HG02571 (cell line): ENCODE measurements around the gene ALDH3B1.

Experiments used
- ATAC-seq: cut with Tn5 transposase; IDR thresholded peaks from one replicate; pipeline ENCODE4 v1.9.1; 2021; ENCODE audit warnings: mild to moderate bottlenecking, moderate library complexity; ENCODE audit not compliant: unreplicated experiment

The ALDH3B1 gene

GRCh38 chr11:68028802-68029545 is 18.8 kb downstream of the ALDH3B1 start:
- no peak for ATAC-seq

- ATAC-seq, result peak; percentile 86
These were observed 20.4 kb downstream of the ALDH3B1 start, which contains the start of gene NDUFS8 for GRCh38 chr11:68030318-68031143. Gene NDUFS8 (plus strand): TSS chr11:68030681. CDS start chr11:68032152, 1,471 bp downstream.

- ATAC-seq, result no peak
These were observed 21.0 kb downstream of the ALDH3B1 start for GRCh38 chr11:68031144-68031464.

- no peak for ATAC-seq
These were observed 21.9 kb downstream of the ALDH3B1 start for GRCh38 chr11:68032003-68032402.

- no peak for ATAC-seq
These were observed 23.0 kb downstream of the ALDH3B1 start for GRCh38 chr11:68032997-68033707.

GRCh38 chr11:68033708-68034045 is 23.6 kb downstream of the ALDH3B1 start:
- ATAC-seq, result no peak

- ATAC-seq, result no peak
These were observed 25.2 kb downstream of the ALDH3B1 start for GRCh38 chr11:68035266-68035876.

GRCh38 chr11:68036141-68036716 is 26.1 kb downstream of the ALDH3B1 start:
- no peak for ATAC-seq

- no peak for ATAC-seq
These were observed 26.7 kb downstream of the ALDH3B1 start for GRCh38 chr11:68036717-68037239.

- no peak for ATAC-seq
These were observed 27.5 kb downstream of the ALDH3B1 start for GRCh38 chr11:68037411-68038225.

- no peak for ATAC-seq
These were observed 28.1 kb downstream of the ALDH3B1 start for GRCh38 chr11:68038226-68038717.

- no peak for ATAC-seq
These were observed 28.8 kb downstream of the ALDH3B1 start, which contains the start of gene TCIRG1 for GRCh38 chr11:68038718-68039525. Gene TCIRG1 (plus strand): TSS chr11:68039025. CDS start chr11:68041272, 2,247 bp downstream.

GRCh38 chr11:68039526-68040086 is 29.5 kb downstream of the ALDH3B1 start:
- ATAC-seq, result no peak

- peak; percentile 49 for ATAC-seq
These were observed 30.2 kb downstream of the ALDH3B1 start for GRCh38 chr11:68040101-68040956.

- ATAC-seq, result no peak
These were observed 30.9 kb downstream of the ALDH3B1 start for GRCh38 chr11:68040957-68041591.

- no peak for ATAC-seq
These were observed 31.6 kb downstream of the ALDH3B1 start for GRCh38 chr11:68041617-68042218.
